Skeletal muscle satellite cell (primary cell): ENCODE measurements around the gene TOPBP1.
"Not testable (repeated sequence)": the region's sequence is repeated elsewhere in the genome, so short reads cannot be mapped to it uniquely, and the experiment has no call there.

ENCODE experiments used
- H3K27me3 ChIP-seq: 2 replicates; pipeline ENCODE4 v1.7.0; 2013; ENCODE audit warnings: low read length; ENCODE audit not compliant: control insufficient read depth, insufficient read depth
- H3K36me3 ChIP-seq: 2 replicates; pipeline ENCODE4 v1.7.0; 2013; ENCODE audit warnings: mild to moderate bottlenecking, control low read depth, low read length; ENCODE audit not compliant: insufficient read depth
- H3K4me1 ChIP-seq: 2 replicates; pipeline ENCODE4 v1.7.0; 2013; ENCODE audit warnings: low read length; ENCODE audit not compliant: control insufficient read depth, insufficient read depth
- H3K4me2 ChIP-seq: 2 replicates; pipeline ENCODE4 v1.7.0; 2013; ENCODE audit warnings: mild to moderate bottlenecking, low read length
- H3K4me3 ChIP-seq: 2 replicates; pipeline ENCODE4 v1.7.0; 2013; ENCODE audit warnings: low read length
- H3K9ac ChIP-seq: 2 replicates; pipeline ENCODE4 v1.7.0; 2013; ENCODE audit warnings: mild to moderate bottlenecking, low read depth, low read length, moderate library complexity
- H3K9me3 ChIP-seq: replicated peaks from 2 replicates; pipeline ENCODE4 v1.7.0; 2013; ENCODE audit warnings: mild to moderate bottlenecking, control low read depth, low read length

TOPBP1 gene

GRCh38 chr3:133694288-133695268 is 32.8 kb upstream of the TOPBP1 start:
- no peaks in the 10 kb centered on the region for H3K4me1 ChIP-seq
- no peak overlapping the region for H3K4me3 ChIP-seq
- H3K36me3 ChIP-seq: no peaks in the 10 kb centered on the region
- H3K9ac ChIP-seq: no peak overlapping the region
- H3K4me2 ChIP-seq: no peak overlapping the region
- no peaks in the 10 kb centered on the region for H3K9me3 ChIP-seq
- peaks cover 6% of the 10 kb centered on the region for H3K27me3 ChIP-seq

GRCh38 chr3:133693821-133694220 is 32.1 kb upstream of the TOPBP1 start:
- H3K9ac ChIP-seq: no peak overlapping the region
- no peak overlapping the region for H3K4me3 ChIP-seq
- H3K36me3 ChIP-seq: no peaks in the 10 kb centered on the region
- H3K4me2 ChIP-seq: no peak overlapping the region
- H3K9me3 ChIP-seq: no peaks in the 10 kb centered on the region
- H3K27me3 ChIP-seq: peaks cover 6% of the 10 kb centered on the region
- H3K4me1 ChIP-seq: no peaks in the 10 kb centered on the region

- Histone ChIP-seq H3K4me3 (no peak overlapping the region), H3K36me3 (no peaks in the 10 kb centered on the region), H3K9me3 (no peaks in the 10 kb centered on the region), H3K9ac (no peak overlapping the region), H3K27me3 (peaks cover 6% of the 10 kb centered on the region), H3K4me1 (no peaks in the 10 kb centered on the region), H3K4me2 (no peak overlapping the region)
These were observed 31.0 kb upstream of the TOPBP1 start for GRCh38 chr3:133692759-133693158.

- no peaks in the 10 kb centered on the region for H3K9me3 ChIP-seq
- no peaks in the 10 kb centered on the region for H3K36me3 ChIP-seq
- peaks cover 6% of the 10 kb centered on the region for H3K27me3 ChIP-seq
- no peak overlapping the region for H3K4me2 ChIP-seq
- H3K4me1 ChIP-seq: no peaks in the 10 kb centered on the region
- no peak overlapping the region for H3K9ac ChIP-seq
- H3K4me3 ChIP-seq: no peak overlapping the region
These were observed 29.7 kb upstream of the TOPBP1 start for GRCh38 chr3:133691273-133692107.

- not testable (repeated sequence) for H3K9ac ChIP-seq, H3K4me2 ChIP-seq, H3K4me1 ChIP-seq, H3K36me3 ChIP-seq, H3K4me3 ChIP-seq, H3K9me3 ChIP-seq
- H3K27me3 ChIP-seq: peaks cover 39% of the 10 kb centered on the region
These were observed 16.3 kb upstream of the TOPBP1 start for GRCh38 chr3:133677993-133678392.

- Histone ChIP-seq H3K4me1 (peaks cover 6% of the 10 kb centered on the region), H3K27me3 (peaks cover 41% of the 10 kb centered on the region), H3K9me3 (no peaks in the 10 kb centered on the region), H3K9ac (no peak overlapping the region), H3K4me3 (no peak overlapping the region), H3K36me3 (no peaks in the 10 kb centered on the region), H3K4me2 (no peak overlapping the region)
These were observed 14.8 kb upstream of the TOPBP1 start for GRCh38 chr3:133676336-133677118.

GRCh38 chr3:133675631-133676335 is 14.0 kb upstream of the TOPBP1 start:
- H3K27me3 ChIP-seq: peaks cover 41% of the 10 kb centered on the region
- H3K4me1 ChIP-seq: peaks cover 6% of the 10 kb centered on the region
- H3K4me2 ChIP-seq: no peak overlapping the region
- H3K9me3 ChIP-seq: no peaks in the 10 kb centered on the region
- no peaks in the 10 kb centered on the region for H3K36me3 ChIP-seq
- no peak overlapping the region for H3K9ac ChIP-seq
- no peak overlapping the region for H3K4me3 ChIP-seq

GRCh38 chr3:133674290-133674919 is 12.7 kb upstream of the TOPBP1 start:
- H3K4me3 ChIP-seq: no peak overlapping the region

GRCh38 chr3:133673746-133674145 is 12.0 kb upstream of the TOPBP1 start:
- no peaks in the 10 kb centered on the region for H3K9me3 ChIP-seq
- peaks cover 41% of the 10 kb centered on the region for H3K27me3 ChIP-seq
- H3K9ac ChIP-seq: no peak overlapping the region
- H3K4me1 ChIP-seq: peaks cover 6% of the 10 kb centered on the region
- H3K4me3 ChIP-seq: no peak overlapping the region
- H3K4me2 ChIP-seq: no peak overlapping the region
- no peaks in the 10 kb centered on the region for H3K36me3 ChIP-seq

More at GRCh38 chr3:133674290-133674919, 12.7 kb upstream of the TOPBP1 start:
- peak overlapping the region; percentile 37 for H3K4me2 ChIP-seq
- H3K4me1 ChIP-seq: peaks cover 6% of the 10 kb centered on the region
- peaks cover 41% of the 10 kb centered on the region for H3K27me3 ChIP-seq
- no peaks in the 10 kb centered on the region for H3K36me3 ChIP-seq
- H3K9ac ChIP-seq: no peak overlapping the region
- no peaks in the 10 kb centered on the region for H3K9me3 ChIP-seq

GRCh38 chr3:133672461-133672860 is 10.7 kb upstream of the TOPBP1 start:
- Histone ChIP-seq H3K36me3 (no peaks in the 10 kb centered on the region), H3K27me3 (peaks cover 41% of the 10 kb centered on the region)

More at GRCh38 chr3:133672461-133672860, 10.7 kb upstream of the TOPBP1 start:
- no peak overlapping the region for H3K9ac ChIP-seq
- H3K4me3 ChIP-seq: no peak overlapping the region
- peaks cover 6% of the 10 kb centered on the region for H3K4me1 ChIP-seq
- no peaks in the 10 kb centered on the region for H3K9me3 ChIP-seq
- no peak overlapping the region for H3K4me2 ChIP-seq
